Neural cell (in vitro differentiated cells): ENCODE data around the gene IPP. TPM values are rescaled to one million over a fixed set of nuclear protein-coding genes. Genes with fewer than 3 reads are reported as not detected.

Experiments used
- H2AFZ ChIP-seq: fragments of 200-600, 300-800 bp; sonication (generic), shearing (Covaris generic); 2 replicates; pipeline ENCODE4 v1.6.0; 2014; ENCODE audit warnings: low read depth, mild to moderate bottlenecking, antibody characterized with exemption, low read length, moderate library complexity
- H3F3A ChIP-seq: fragments of 200-600 bp; shearing (Covaris generic); 2 replicates; pipeline ENCODE4 v1.6.1; 2016; ENCODE audit warnings: mild to moderate bottlenecking, moderate library complexity, mixed read lengths, antibody characterized with exemption, low read length; ENCODE audit not compliant: insufficient read depth, poor library complexity, severe bottlenecking
- H3K27ac ChIP-seq: fragments of 200-600, 300-800 bp; sonication (generic), shearing (Covaris generic); 2 replicates; pipeline ENCODE4 v1.5.1; 2014; ENCODE audit warnings: mild to moderate bottlenecking, low read length, moderate library complexity
- H3K27me3 ChIP-seq: fragments of 300-800, 200-600 bp; sonication (generic), shearing (Covaris generic); 2 replicates; pipeline ENCODE4 v1.6.0; 2014; ENCODE audit warnings: mild to moderate bottlenecking, low read depth, low read length, moderate library complexity; ENCODE audit not compliant: insufficient read depth
- H3K36me3 ChIP-seq: fragments of 300-800, 200-600 bp; sonication (generic), shearing (Covaris generic); 2 replicates; pipeline ENCODE4 v1.5.1; 2014; ENCODE audit warnings: mild to moderate bottlenecking, antibody characterized with exemption, low read length, moderate library complexity; ENCODE audit not compliant: insufficient read depth
- H3K4me2 ChIP-seq: fragments of 300-800, 200-600 bp; sonication (generic), shearing (Covaris generic); 2 replicates; pipeline ENCODE4 v1.6.0; 2014; ENCODE audit warnings: mild to moderate bottlenecking, low read length
- H3K4me3 ChIP-seq: fragments of 300-800, 200-600 bp; sonication (generic), shearing (Covaris generic); 2 replicates; pipeline ENCODE4 v1.5.1; 2014; ENCODE audit warnings: mild to moderate bottlenecking, low read length, moderate library complexity
- H3K79me2 ChIP-seq: fragments of 200-600 bp; shearing (Covaris generic); replicated peaks from 2 replicates; pipeline ENCODE4 v1.6.0; 2014; ENCODE audit warnings: mild to moderate bottlenecking, low read length, moderate library complexity; ENCODE audit not compliant: insufficient read depth
- H3K9ac ChIP-seq: fragments of 300-800, 200-600 bp; sonication (generic), shearing (Covaris generic); 2 replicates; pipeline ENCODE4 v1.6.1; 2016; ENCODE audit warnings: mild to moderate bottlenecking, low read length, mixed read lengths
- H3K9me2 ChIP-seq: fragments of 200-600 bp; shearing (Covaris generic); 2 replicates; pipeline ENCODE4 v1.6.1; 2016; ENCODE audit warnings: mild to moderate bottlenecking, low read length, mixed read lengths; ENCODE audit not compliant: insufficient read depth
- H3K9me3 ChIP-seq: fragments of 200-600, 300-800 bp; sonication (generic), shearing (Covaris generic); 2 replicates; pipeline ENCODE4 v1.6.1; 2016; ENCODE audit warnings: mild to moderate bottlenecking, mixed run types, low read length, moderate library complexity, mixed read lengths
- H4K20me1 ChIP-seq: fragments of 200-600 bp; shearing (Covaris generic); 2 replicates; pipeline ENCODE4 v1.6.1; 2016; ENCODE audit warnings: mild to moderate bottlenecking, mixed run types; ENCODE audit not compliant: insufficient read depth
- EP300 ChIP-seq: fragments of 450-650 bp; conservative IDR thresholded peaks from 2 replicates; pipeline ENCODE4 v1.6.1; 2014; ENCODE audit warnings: antibody characterized with exemption, mild to moderate bottlenecking, moderate library complexity; ENCODE audit not compliant: poor library complexity, severe bottlenecking
- EZH2 ChIP-seq: fragments of 200-600, 300-800 bp; shearing (Covaris generic), sonication (generic); IDR thresholded peaks from 2 replicates; pipeline ENCODE4 v1.6.1; 2014; ENCODE audit warnings: antibody characterized with exemption, low read length, borderline replicate concordance, mild to moderate bottlenecking; ENCODE audit not compliant: insufficient read depth, poor library complexity, severe bottlenecking
- MXI1 ChIP-seq: fragments of 450-650 bp; conservative IDR thresholded peaks from 2 replicates; pipeline ENCODE4 v1.6.1; 2014; ENCODE audit warnings: antibody characterized with exemption, mild to moderate bottlenecking; ENCODE audit not compliant: poor library complexity, severe bottlenecking
- POLR2AphosphoS5 ChIP-seq: IDR thresholded peaks from 2 replicates; pipeline ENCODE4 v1.6.1; 2012
- RAD21 ChIP-seq: fragments of 450-650 bp; conservative IDR thresholded peaks from 2 replicates; pipeline ENCODE4 v1.6.1; 2014; ENCODE audit warnings: antibody characterized with exemption, mild to moderate bottlenecking, moderate library complexity
- SMC3 ChIP-seq: fragments of 450-650 bp; conservative IDR thresholded peaks from 2 replicates; pipeline ENCODE4 v1.6.1; 2014; ENCODE audit warnings: antibody characterized with exemption, mild to moderate bottlenecking, moderate library complexity; ENCODE audit not compliant: poor library complexity
- TAF1 ChIP-seq: IDR thresholded peaks from 2 replicates; pipeline ENCODE4 v1.6.1; 2012; ENCODE audit warnings: low read depth
- polyA plus RNA-seq: library from polyadenylated mRNA; depleted of rRNA; stranded (reverse); fragments of >200 nt; gene quantifications from 2 replicates; pipeline ENCODE4 v1.2.3, GENCODE V29; 2014
- TF ChIP-seq, protein P1 (sequence below): fragments of 450-650 bp; IDR thresholded peaks from 2 replicates; pipeline ENCODE4 v1.5.1; 2014; ENCODE audit warnings: antibody characterized with exemption, mild to moderate bottlenecking, moderate library complexity; ENCODE audit not compliant: poor library complexity, severe bottlenecking
- TF ChIP-seq, protein P2 (sequence below): IDR thresholded peaks from 2 replicates; pipeline ENCODE4 v1.6.1; 2012; ENCODE audit warnings: borderline replicate concordance

IPP gene
- polyA plus RNA-seq, 1 donor from 2014 or later = 8.3 TPM

DNA sequence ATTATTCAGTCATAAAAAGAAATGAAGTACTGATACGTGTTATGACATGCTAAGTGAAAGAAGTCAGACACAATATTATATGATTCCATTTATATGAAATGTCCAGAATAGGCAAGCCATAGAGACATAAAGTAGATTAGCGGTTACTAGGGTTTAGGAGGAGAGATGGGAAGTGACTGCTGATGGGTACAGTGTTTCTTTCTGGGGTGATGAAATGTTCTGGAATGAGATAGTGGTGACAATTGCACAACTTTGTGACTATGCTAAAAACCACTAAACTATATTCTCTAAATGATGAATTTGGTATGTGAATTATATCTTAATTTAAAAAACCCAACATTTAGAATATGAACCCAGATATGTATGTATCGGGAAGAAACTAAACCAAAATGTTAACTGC lies 27.6 kb downstream of the IPP start:
- H3F3A ChIP-seq = no peaks in the 10 kb centered on the region
- H3K9ac ChIP-seq = no peak overlapping the region
- H3K36me3 ChIP-seq = no peaks in the 10 kb centered on the region
- TF ChIP-seq EZH2 (no peak), EP300 (no peak), RAD21 (no peak), TAF1 (no peak), SMC3 (no peak), MXI1 (no peak), POLR2AphosphoS5 (no peak)
- TF ChIP-seq, protein P1, sequence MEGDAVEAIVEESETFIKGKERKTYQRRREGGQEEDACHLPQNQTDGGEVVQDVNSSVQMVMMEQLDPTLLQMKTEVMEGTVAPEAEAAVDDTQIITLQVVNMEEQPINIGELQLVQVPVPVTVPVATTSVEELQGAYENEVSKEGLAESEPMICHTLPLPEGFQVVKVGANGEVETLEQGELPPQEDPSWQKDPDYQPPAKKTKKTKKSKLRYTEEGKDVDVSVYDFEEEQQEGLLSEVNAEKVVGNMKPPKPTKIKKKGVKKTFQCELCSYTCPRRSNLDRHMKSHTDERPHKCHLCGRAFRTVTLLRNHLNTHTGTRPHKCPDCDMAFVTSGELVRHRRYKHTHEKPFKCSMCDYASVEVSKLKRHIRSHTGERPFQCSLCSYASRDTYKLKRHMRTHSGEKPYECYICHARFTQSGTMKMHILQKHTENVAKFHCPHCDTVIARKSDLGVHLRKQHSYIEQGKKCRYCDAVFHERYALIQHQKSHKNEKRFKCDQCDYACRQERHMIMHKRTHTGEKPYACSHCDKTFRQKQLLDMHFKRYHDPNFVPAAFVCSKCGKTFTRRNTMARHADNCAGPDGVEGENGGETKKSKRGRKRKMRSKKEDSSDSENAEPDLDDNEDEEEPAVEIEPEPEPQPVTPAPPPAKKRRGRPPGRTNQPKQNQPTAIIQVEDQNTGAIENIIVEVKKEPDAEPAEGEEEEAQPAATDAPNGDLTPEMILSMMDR = no peak
- TF ChIP-seq, protein P2, sequence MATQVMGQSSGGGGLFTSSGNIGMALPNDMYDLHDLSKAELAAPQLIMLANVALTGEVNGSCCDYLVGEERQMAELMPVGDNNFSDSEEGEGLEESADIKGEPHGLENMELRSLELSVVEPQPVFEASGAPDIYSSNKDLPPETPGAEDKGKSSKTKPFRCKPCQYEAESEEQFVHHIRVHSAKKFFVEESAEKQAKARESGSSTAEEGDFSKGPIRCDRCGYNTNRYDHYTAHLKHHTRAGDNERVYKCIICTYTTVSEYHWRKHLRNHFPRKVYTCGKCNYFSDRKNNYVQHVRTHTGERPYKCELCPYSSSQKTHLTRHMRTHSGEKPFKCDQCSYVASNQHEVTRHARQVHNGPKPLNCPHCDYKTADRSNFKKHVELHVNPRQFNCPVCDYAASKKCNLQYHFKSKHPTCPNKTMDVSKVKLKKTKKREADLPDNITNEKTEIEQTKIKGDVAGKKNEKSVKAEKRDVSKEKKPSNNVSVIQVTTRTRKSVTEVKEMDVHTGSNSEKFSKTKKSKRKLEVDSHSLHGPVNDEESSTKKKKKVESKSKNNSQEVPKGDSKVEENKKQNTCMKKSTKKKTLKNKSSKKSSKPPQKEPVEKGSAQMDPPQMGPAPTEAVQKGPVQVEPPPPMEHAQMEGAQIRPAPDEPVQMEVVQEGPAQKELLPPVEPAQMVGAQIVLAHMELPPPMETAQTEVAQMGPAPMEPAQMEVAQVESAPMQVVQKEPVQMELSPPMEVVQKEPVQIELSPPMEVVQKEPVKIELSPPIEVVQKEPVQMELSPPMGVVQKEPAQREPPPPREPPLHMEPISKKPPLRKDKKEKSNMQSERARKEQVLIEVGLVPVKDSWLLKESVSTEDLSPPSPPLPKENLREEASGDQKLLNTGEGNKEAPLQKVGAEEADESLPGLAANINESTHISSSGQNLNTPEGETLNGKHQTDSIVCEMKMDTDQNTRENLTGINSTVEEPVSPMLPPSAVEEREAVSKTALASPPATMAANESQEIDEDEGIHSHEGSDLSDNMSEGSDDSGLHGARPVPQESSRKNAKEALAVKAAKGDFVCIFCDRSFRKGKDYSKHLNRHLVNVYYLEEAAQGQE = no peak
- H3K27me3 ChIP-seq = no peaks in the 10 kb centered on the region
- H3K4me3 ChIP-seq = no peak overlapping the region
- no peaks in the 10 kb centered on the region for H3K9me3 ChIP-seq
- no peaks in the 10 kb centered on the region for H3K9me2 ChIP-seq
- no peaks in the 10 kb centered on the region for H4K20me1 ChIP-seq
- H2AFZ ChIP-seq = no peak overlapping the region
- no peak overlapping the region for H3K27ac ChIP-seq
- H3K4me2 ChIP-seq = no peak overlapping the region
- no peaks in the 10 kb centered on the region for H3K79me2 ChIP-seq

DNA sequence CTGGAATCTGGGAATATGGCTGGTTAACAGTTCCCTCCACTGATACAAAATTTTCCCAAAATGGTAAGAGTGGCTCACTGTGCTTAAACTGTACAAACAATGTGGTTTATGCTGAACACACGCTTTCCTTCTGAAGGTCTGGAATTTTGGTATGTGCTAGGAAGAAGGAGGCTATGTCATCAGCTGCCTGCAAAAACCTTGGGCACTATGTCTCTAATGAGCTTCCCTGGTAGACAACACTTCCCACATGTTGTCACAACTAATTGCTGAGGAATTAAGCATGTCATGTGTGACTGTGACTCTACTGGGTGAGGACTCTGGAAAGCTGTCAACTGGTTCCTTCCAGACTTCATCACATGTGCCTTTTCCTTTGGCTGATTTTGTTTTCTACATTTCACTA lies 29.2 kb downstream of the IPP start:
- no peaks in the 10 kb centered on the region for H4K20me1 ChIP-seq
- TF ChIP-seq RAD21 (no peak), EP300 (no peak), EZH2 (no peak), SMC3 (no peak), TAF1 (no peak), MXI1 (no peak), POLR2AphosphoS5 (no peak)
- TF ChIP-seq, protein P2 = no peak
- TF ChIP-seq, protein P1 = no peak
- H3K36me3 ChIP-seq = no peaks in the 10 kb centered on the region
- no peaks in the 10 kb centered on the region for H3K27me3 ChIP-seq
- H2AFZ ChIP-seq = no peak overlapping the region
- H3F3A ChIP-seq = no peaks in the 10 kb centered on the region
- no peak overlapping the region for H3K4me2 ChIP-seq
- no peak overlapping the region for H3K27ac ChIP-seq
- no peaks in the 10 kb centered on the region for H3K9me3 ChIP-seq
- no peaks in the 10 kb centered on the region for H3K9me2 ChIP-seq
- H3K9ac ChIP-seq = no peak overlapping the region
- no peak overlapping the region for H3K4me3 ChIP-seq
- no peaks in the 10 kb centered on the region for H3K79me2 ChIP-seq
